ENCODE data around the gene TWIST2. TPM values are rescaled to one million over a fixed set of nuclear protein-coding genes. Genes with fewer than 3 reads are reported as not detected.
A peak's percentile ranks its signal among the peaks of the same experiment; 100 is the strongest.

The TWIST2 gene
- not detected for total RNA-seq

DNA sequence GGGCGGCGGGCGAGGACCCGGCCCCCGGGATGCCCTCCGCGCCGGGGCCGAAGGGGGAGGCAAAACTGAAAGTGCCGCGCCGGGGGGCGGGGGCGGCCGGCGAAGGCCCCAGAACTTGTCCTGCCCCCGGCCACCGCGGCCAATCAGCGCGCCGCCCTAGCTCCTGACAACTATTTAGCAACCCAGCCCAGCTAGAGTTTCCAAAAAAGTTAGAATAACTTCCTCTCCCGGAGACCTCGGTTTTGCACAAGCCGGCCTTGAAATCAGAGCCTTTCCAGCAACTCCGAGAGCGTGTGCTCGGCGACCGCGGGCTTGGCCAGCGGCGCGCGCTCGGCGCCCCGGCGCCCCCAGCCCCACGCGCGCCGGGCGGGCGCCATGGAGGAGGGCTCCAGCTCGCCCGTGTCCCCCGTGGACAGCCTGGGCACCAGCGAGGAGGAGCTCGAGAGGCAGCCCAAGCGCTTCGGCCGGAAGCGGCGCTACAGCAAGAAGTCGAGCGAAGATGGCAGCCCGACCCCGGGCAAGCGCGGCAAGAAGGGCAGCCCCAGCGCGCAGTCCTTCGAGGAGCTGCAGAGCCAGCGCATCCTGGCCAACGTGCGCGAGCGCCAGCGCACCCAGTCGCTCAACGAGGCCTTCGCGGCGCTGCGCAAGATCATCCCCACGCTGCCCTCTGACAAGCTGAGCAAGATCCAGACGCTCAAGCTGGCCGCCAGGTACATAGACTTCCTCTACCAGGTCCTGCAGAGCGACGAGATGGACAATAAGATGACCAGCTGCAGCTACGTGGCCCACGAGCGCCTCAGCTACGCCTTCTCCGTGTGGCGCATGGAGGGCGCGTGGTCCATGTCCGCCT is at the start of gene TWIST2:
TSS of gene TWIST2 (plus strand) at position 245 of the 850 bp plus-strand sequence. CDS start at position 376, 131 bp downstream.
- DNase-seq, result no peak
- H3K27me3 Mint-ChIP-seq (ENCODE audit: low read depth), result peaks cover 62% of the 10 kb centered on the region
- H3K4me3 Mint-ChIP-seq, result peak within 1 kb of the TSS in 1 of 2 donors; percentile 10
- H3K27ac Mint-ChIP-seq, result no peak within 1 kb of the TSS
- ATAC-seq (replicated peaks in 1 of 2), result no peak
- no peaks in the 10 kb centered on the region for H3K9me3 Mint-ChIP-seq
- H3K4me1 Mint-ChIP-seq (ENCODE audit: low read depth), result no peaks in the 10 kb centered on the region
- H3K36me3 Mint-ChIP-seq (ENCODE audit: insufficient read depth in 2 of 2), result no peaks in the 10 kb centered on the region

- Mint-ChIP-seq H3K9me3 (no peaks in the 10 kb centered on the region), H3K36me3 (ENCODE audit: insufficient read depth in 2 of 2) (no peaks in the 10 kb centered on the region), H3K27me3 (ENCODE audit: low read depth) (peaks cover 32% of the 10 kb centered on the region), H3K4me1 (ENCODE audit: low read depth) (no peaks in the 10 kb centered on the region), H3K27ac (no peak overlapping the region), H3K4me3 (no peak overlapping the region)
- DNase-seq (no peak), ATAC-seq (replicated peaks in 1 of 2) (no peak)
These were observed 46.1 kb upstream of the TWIST2 start for GRCh38 chr2:238801791-238802190.

DNA sequence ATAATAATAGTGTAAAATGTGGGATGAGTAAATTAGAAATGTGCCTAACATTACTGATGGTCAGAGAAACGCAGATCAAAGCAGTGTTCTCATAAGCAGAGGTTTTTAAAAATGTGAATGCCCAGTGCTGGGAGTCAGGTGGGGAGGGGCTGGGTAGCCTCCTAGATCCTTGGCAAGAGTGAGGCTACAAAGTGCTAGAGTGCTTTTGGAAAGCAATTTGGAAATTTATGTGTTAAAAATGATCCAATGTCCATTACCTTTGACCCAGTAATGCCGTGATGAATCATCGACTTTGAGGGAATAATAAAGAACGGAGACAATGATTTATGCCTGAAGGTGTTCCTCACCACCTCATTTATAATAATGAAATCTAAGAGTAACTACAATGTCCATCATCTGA is 44.9 kb upstream of the TWIST2 start:
- no peak overlapping the region for H3K4me3 Mint-ChIP-seq
- no peak for DNase-seq
- no peak overlapping the region for H3K27ac Mint-ChIP-seq
- no peaks in the 10 kb centered on the region for H3K9me3 Mint-ChIP-seq
- no peaks in the 10 kb centered on the region for H3K4me1 Mint-ChIP-seq (ENCODE audit: low read depth)
- H3K27me3 Mint-ChIP-seq (ENCODE audit: low read depth), result peaks cover 23% of the 10 kb centered on the region
- H3K36me3 Mint-ChIP-seq (ENCODE audit: insufficient read depth in 2 of 2), result no peaks in the 10 kb centered on the region
- no peak for ATAC-seq (replicated peaks in 1 of 2)

DNA sequence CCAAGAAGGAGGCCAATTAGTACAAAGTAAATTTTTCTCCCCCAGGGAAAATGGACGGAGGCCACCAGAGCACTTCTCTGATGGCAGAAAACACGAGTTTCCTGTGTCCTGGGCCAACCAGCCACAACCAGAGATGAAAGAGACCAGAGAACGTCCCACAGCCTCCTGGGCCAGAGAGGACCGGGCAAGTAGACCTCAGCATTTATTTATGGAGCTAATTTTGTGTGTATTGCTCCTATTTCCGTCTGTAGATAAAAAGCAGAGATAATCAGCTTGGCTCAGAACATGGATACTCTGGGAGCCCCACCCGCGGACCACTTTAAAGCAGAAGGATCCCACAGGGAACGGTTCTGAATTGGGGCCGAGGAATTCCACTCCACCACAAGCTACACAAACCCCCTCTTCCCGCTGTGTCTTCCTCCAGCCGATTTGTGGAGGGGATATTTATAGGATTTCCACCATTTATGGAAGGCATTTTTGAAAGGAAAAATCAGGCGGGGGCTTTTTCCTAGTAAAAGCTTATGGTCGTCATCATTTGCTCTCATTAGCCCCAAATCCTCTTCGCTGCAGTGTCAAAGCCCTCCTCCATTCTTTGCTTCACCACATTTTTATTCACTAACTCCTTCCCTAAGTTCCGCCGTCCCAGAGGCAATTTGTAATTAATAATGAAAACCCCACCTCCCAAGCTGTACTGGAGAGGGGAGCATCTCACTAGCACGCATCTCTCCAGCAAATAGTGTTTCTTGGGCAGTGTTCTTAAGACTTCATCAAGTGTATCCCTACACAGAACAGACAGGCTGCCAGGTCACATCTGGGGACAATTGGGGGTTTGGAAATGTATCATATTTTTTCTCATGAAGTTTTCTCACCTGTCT is 43.7 kb upstream of the TWIST2 start:
- Mint-ChIP-seq H3K27me3 (ENCODE audit: low read depth) (peaks cover 21% of the 10 kb centered on the region), H3K27ac (no peak overlapping the region), H3K36me3 (ENCODE audit: insufficient read depth in 2 of 2) (peaks cover 2% of the 10 kb centered on the region in 2 donors), H3K9me3 (peaks cover 4 to 5% of the 10 kb centered on the region in 2 donors), H3K4me1 (ENCODE audit: low read depth) (no peaks in the 10 kb centered on the region), H3K4me3 (no peak overlapping the region)
- ATAC-seq (replicated peaks in 1 of 2) (no peak), DNase-seq (no peak)

GRCh38 chr2:238808761-238809160 is 39.1 kb upstream of the TWIST2 start:
- H3K4me1 Mint-ChIP-seq (ENCODE audit: low read depth), result no peaks in the 10 kb centered on the region
- DNase-seq, result no peak
- peaks cover 3% of the 10 kb centered on the region in 2 donors for H3K36me3 Mint-ChIP-seq (ENCODE audit: insufficient read depth in 2 of 2)
- ATAC-seq (replicated peaks in 1 of 2), result no peak
- peaks cover 5 to 7% of the 10 kb centered on the region in 2 donors for H3K9me3 Mint-ChIP-seq
- H3K27ac Mint-ChIP-seq, result no peak overlapping the region
- H3K27me3 Mint-ChIP-seq (ENCODE audit: low read depth), result peaks cover 18% of the 10 kb centered on the region
- H3K4me3 Mint-ChIP-seq, result no peak overlapping the region

GRCh38 chr2:238810321-238810720 is 37.6 kb upstream of the TWIST2 start:
- DNase-seq (no peak), ATAC-seq (replicated peaks in 1 of 2) (no peak)
- peaks cover 3% of the 10 kb centered on the region in 2 donors for H3K36me3 Mint-ChIP-seq (ENCODE audit: insufficient read depth in 2 of 2)
- no peak overlapping the region for H3K27ac Mint-ChIP-seq
- H3K27me3 Mint-ChIP-seq (ENCODE audit: low read depth), result peaks cover 31% of the 10 kb centered on the region
- H3K4me3 Mint-ChIP-seq, result no peak overlapping the region
- H3K4me1 Mint-ChIP-seq (ENCODE audit: low read depth), result no peaks in the 10 kb centered on the region
- peaks cover 5 to 7% of the 10 kb centered on the region in 2 donors for H3K9me3 Mint-ChIP-seq

DNA sequence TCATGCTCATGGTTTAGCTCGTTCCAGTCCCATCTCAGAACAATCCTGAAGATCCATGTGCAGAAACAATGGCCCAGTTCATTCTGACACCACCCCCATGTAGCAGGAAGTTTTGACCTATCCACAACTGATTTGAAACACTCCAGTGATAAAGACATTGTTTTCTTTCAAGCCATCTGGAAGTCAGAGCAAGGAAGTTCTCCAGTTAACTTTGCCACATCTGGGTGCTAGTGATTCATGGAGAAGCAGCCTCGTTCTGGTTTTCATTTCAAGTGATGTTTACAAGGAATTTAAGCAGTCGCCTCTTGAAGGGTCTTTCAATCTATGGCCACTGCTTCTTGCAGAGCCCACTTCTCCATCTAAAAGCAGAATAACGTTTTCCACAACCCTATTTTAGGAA is 36.6 kb upstream of the TWIST2 start:
- DNase-seq, result no peak
- H3K4me3 Mint-ChIP-seq, result no peak overlapping the region
- H3K27ac Mint-ChIP-seq, result no peak overlapping the region
- H3K27me3 Mint-ChIP-seq (ENCODE audit: low read depth), result peaks cover 31% of the 10 kb centered on the region
- H3K4me1 Mint-ChIP-seq (ENCODE audit: low read depth), result no peaks in the 10 kb centered on the region
- peaks cover 3% of the 10 kb centered on the region in 2 donors for H3K36me3 Mint-ChIP-seq (ENCODE audit: insufficient read depth in 2 of 2)
- no peak for ATAC-seq (replicated peaks in 1 of 2)
- H3K9me3 Mint-ChIP-seq, result peaks cover 5 to 7% of the 10 kb centered on the region in 2 donors

- H3K27me3 Mint-ChIP-seq (ENCODE audit: low read depth), result peaks cover 32% of the 10 kb centered on the region
- H3K4me3 Mint-ChIP-seq, result no peak overlapping the region
- DNase-seq (no peak), ATAC-seq (replicated peaks in 1 of 2) (no peak)
- H3K27ac Mint-ChIP-seq, result no peak overlapping the region
- peaks cover 5 to 7% of the 10 kb centered on the region in 2 donors for H3K9me3 Mint-ChIP-seq
- H3K4me1 Mint-ChIP-seq (ENCODE audit: low read depth), result no peaks in the 10 kb centered on the region
- H3K36me3 Mint-ChIP-seq (ENCODE audit: insufficient read depth in 2 of 2), result peaks cover 3% of the 10 kb centered on the region in 2 donors
These were observed 36.1 kb upstream of the TWIST2 start for GRCh38 chr2:238811759-238812158.

- H3K27ac Mint-ChIP-seq, result no peak overlapping the region
- DNase-seq (no peak), ATAC-seq (replicated peaks in 1 of 2) (no peak)
- H3K4me1 Mint-ChIP-seq (ENCODE audit: low read depth), result no peaks in the 10 kb centered on the region
- H3K27me3 Mint-ChIP-seq (ENCODE audit: low read depth), result peaks cover 45% of the 10 kb centered on the region
- H3K9me3 Mint-ChIP-seq, result peaks cover 5 to 7% of the 10 kb centered on the region in 2 donors
- no peak overlapping the region for H3K4me3 Mint-ChIP-seq
- H3K36me3 Mint-ChIP-seq (ENCODE audit: insufficient read depth in 2 of 2), result peaks cover 3% of the 10 kb centered on the region in 2 donors
These were observed 34.8 kb upstream of the TWIST2 start for GRCh38 chr2:238813109-238813508.

DNA sequence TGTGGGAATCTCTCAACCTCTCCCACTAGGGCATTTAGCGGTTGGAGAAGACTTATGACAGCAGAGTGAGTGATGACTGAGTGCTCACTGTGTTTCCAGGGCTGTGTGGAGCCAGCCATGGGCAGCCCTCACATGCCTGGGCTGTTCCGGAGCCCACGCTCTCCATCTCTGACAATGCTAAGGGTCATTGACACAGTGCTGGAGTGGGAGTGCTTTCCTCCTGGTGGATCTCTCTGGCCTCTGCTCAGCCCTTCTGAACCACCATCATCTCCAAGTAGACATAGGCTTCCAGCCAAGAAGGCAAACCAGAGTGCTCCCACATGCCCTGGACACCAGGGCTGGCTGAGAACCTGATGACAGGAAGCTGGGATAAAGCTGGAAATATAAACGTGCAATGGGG is 33.1 kb upstream of the TWIST2 start:
- Mint-ChIP-seq H3K27me3 (ENCODE audit: low read depth) (peaks cover 61% of the 10 kb centered on the region), H3K4me1 (ENCODE audit: low read depth) (no peaks in the 10 kb centered on the region), H3K36me3 (ENCODE audit: insufficient read depth in 2 of 2) (no peaks in the 10 kb centered on the region), H3K27ac (no peak overlapping the region), H3K4me3 (no peak overlapping the region), H3K9me3 (no peaks in the 10 kb centered on the region)
- no peak for DNase-seq
- ATAC-seq (replicated peaks in 1 of 2), result no peak

DNA sequence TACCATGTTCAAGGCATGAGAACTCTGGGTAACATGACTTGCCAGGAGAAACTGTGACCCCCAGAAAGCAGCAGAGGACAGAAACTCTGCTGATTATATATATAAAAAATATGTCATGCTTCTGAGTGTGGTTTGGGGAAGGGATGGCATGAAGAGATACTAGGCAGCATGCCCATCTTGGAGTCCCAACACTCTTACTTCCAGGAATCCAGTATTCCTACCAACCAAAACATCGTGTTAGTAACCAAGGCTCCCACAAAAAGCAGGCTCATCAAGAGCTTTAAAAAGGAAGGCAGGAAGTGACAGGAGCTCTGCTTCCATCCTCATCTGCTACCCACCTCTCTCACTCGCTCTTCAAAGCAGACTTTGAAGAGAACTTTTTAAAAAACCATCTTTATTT is 31.6 kb upstream of the TWIST2 start:
- Mint-ChIP-seq H3K4me1 (ENCODE audit: low read depth) (no peaks in the 10 kb centered on the region), H3K27me3 (ENCODE audit: low read depth) (peaks cover 64% of the 10 kb centered on the region), H3K4me3 (no peak overlapping the region), H3K27ac (no peak overlapping the region), H3K9me3 (peaks cover 0 to 2% of the 10 kb centered on the region in 2 donors), H3K36me3 (ENCODE audit: insufficient read depth in 2 of 2) (no peaks in the 10 kb centered on the region)
- ATAC-seq (replicated peaks in 1 of 2) (no peak), DNase-seq (no peak)

DNA sequence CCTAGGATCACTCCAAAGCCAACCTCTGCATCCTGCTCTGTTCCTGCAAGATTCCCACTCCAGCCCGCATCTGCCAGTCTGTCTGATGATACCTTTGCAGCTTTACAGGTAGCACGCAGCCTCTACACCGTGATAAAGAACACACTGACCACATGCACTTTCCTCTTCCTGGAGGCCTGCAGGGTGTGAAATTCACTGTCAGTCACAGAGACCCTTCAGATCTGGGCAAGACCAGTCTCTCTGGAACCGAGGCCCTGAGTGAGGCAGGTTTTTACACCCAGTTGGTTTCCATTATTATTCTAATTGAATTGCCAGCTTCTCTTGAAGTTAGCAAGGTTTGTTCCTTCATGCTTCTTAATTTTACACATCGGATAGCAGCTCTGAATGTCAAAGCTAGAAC is 30.5 kb upstream of the TWIST2 start:
- no peak overlapping the region for H3K27ac Mint-ChIP-seq

DNA sequence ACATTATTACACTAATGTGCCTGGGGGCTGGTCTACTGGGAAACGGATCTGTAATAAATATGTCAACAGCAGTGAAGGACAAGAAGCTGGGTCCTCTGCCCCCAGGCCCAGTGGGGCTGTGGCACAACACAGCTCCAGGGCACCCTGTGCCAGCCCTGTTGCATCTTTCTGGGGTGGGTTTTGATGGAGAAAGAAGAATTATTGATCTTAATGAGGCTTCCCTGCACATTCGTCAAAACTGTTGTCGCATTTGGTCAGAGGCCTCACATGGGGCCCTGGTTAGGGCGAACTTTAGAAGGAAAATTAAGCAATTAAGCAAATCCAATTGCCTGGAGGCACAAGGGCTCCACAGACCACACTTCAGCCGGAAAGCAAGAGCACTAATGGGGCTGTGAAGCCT is 30.0 kb upstream of the TWIST2 start:
- H3K36me3 Mint-ChIP-seq (ENCODE audit: insufficient read depth in 2 of 2), result no peaks in the 10 kb centered on the region
- H3K9me3 Mint-ChIP-seq, result peaks cover 0 to 2% of the 10 kb centered on the region in 2 donors
- no peak for ATAC-seq (replicated peaks in 1 of 2)
- H3K4me3 Mint-ChIP-seq, result no peak overlapping the region
- no peak overlapping the region for H3K27ac Mint-ChIP-seq
- no peak for DNase-seq
- no peaks in the 10 kb centered on the region for H3K4me1 Mint-ChIP-seq (ENCODE audit: low read depth)
- peaks cover 62% of the 10 kb centered on the region for H3K27me3 Mint-ChIP-seq (ENCODE audit: low read depth)

More for the DNA sequence above, 30.5 kb upstream of the TWIST2 start:
- ATAC-seq (replicated peaks in 1 of 2) (no peak), DNase-seq (no peak)
- Mint-ChIP-seq H3K4me3 (no peak overlapping the region), H3K27me3 (ENCODE audit: low read depth) (peaks cover 64% of the 10 kb centered on the region), H3K4me1 (ENCODE audit: low read depth) (no peaks in the 10 kb centered on the region), H3K9me3 (peaks cover 0 to 2% of the 10 kb centered on the region in 2 donors), H3K36me3 (ENCODE audit: insufficient read depth in 2 of 2) (no peaks in the 10 kb centered on the region)
